PFSK-1 (cell line): ENCODE measurements around the gene MSGN1.

Source experiments
- FOXP2 ChIP-seq: optimal IDR thresholded peaks from 2 replicates; pipeline ENCODE3; 2011; ENCODE audit warnings: borderline replicate concordance, control low read depth, inconsistent platforms; ENCODE audit not compliant: insufficient read depth; ENCODE audit errors: extremely low read length, extremely low read depth
- POLR2AphosphoS5 ChIP-seq: IDR thresholded peaks from 2 replicates; pipeline ENCODE4 v1.6.1; 2012; ENCODE audit warnings: low read depth, mild to moderate bottlenecking, control low read depth, low read length, moderate library complexity
- SIN3A ChIP-seq: IDR thresholded peaks from 2 replicates; pipeline ENCODE4 v1.6.1; 2012; ENCODE audit warnings: mild to moderate bottlenecking, low read length, moderate library complexity, borderline replicate concordance; ENCODE audit not compliant: insufficient read depth
- TAF1 ChIP-seq: IDR thresholded peaks from 2 replicates; pipeline ENCODE4 v1.6.1; 2012; ENCODE audit warnings: low read length, control low read depth, borderline replicate concordance; ENCODE audit not compliant: insufficient read depth
- TF ChIP-seq, protein P1 (sequence below), 2 experiments: IDR thresholded peaks; 2 replicates each; pipeline versions ENCODE4 v1.6.1 to v1.8.0; 2011 to 2012; ENCODE audit warnings: low read depth in 2 of 2, low read length in 2 of 2, control low read depth in 1 of 2, inconsistent platforms in 1 of 2, mild to moderate bottlenecking in 1 of 2, moderate library complexity in 1 of 2; ENCODE audit not compliant: insufficient read depth in 1 of 2

The MSGN1 gene

DNA sequence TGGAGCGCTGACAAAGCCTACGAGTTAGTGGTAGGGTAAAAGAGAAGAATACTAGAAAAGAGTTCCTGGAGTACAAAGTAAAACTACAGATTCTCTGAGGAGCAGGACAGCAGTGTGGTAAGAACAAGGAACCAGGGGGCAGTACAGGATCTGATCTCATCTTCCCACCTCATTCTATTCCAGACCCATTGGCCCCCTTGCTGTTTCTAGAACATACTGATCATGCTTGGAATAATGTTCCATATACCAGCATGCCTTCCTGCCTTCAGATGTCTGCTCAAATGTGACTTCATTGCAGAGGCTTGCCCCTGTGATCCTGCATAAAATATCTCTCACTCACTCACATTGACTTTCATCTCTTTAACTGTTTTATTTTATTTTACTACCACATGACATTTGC is 19.3 kb downstream of the MSGN1 start:
- no peak for TF ChIP-seq TAF1

DNA sequence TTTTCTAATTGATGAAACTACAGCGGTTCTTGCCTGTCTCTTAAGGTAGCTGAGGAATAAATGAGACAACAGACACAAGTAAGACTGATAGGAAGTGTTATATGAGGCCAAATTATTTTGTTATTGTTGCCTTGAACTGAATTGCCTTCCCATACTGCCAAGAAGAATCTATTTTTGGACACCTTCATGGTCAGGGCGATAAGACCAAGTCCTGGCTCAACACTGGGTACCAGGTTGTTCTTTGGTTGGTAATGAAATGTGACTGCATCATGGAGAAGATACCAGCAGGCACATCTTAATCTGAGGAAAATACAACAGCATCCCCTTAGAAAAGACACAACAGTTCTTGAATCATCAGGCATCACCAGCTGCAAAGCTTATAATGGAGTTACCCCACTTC is 23.7 kb downstream of the MSGN1 start:
- TF ChIP-seq SIN3A (no peak), TAF1 (no peak), POLR2AphosphoS5 (no peak), FOXP2 (no peak)
- TF ChIP-seq, protein P1, sequence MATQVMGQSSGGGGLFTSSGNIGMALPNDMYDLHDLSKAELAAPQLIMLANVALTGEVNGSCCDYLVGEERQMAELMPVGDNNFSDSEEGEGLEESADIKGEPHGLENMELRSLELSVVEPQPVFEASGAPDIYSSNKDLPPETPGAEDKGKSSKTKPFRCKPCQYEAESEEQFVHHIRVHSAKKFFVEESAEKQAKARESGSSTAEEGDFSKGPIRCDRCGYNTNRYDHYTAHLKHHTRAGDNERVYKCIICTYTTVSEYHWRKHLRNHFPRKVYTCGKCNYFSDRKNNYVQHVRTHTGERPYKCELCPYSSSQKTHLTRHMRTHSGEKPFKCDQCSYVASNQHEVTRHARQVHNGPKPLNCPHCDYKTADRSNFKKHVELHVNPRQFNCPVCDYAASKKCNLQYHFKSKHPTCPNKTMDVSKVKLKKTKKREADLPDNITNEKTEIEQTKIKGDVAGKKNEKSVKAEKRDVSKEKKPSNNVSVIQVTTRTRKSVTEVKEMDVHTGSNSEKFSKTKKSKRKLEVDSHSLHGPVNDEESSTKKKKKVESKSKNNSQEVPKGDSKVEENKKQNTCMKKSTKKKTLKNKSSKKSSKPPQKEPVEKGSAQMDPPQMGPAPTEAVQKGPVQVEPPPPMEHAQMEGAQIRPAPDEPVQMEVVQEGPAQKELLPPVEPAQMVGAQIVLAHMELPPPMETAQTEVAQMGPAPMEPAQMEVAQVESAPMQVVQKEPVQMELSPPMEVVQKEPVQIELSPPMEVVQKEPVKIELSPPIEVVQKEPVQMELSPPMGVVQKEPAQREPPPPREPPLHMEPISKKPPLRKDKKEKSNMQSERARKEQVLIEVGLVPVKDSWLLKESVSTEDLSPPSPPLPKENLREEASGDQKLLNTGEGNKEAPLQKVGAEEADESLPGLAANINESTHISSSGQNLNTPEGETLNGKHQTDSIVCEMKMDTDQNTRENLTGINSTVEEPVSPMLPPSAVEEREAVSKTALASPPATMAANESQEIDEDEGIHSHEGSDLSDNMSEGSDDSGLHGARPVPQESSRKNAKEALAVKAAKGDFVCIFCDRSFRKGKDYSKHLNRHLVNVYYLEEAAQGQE (IDR thresholded peaks at IDR 0.05; ENCODE audit: insufficient read depth in 1 of 2, low read depth in 2 of 2, low read length in 2 of 2), result no peak

DNA sequence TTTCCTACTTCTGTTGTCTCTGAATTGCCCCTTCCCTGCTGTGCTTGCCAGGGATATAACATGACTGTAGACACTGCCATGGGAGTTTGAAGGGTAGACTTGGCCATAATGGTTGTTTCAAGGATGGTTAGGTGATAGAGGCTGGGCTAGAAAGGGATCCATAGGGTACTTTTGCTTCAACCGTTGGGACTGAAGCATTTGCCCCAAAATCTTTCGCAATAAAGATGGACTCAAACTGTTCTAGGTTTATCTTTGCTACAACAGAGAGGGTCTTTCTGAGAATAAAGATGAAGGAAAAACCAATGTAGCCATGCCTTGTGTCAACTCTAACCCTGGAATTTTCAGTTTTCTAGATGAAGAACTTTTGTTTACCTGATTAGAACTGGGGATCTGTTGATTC is 27.2 kb downstream of the MSGN1 start:
- TF ChIP-seq, protein P1 (IDR thresholded peaks at IDR 0.05; ENCODE audit: insufficient read depth in 1 of 2, low read depth in 2 of 2, low read length in 2 of 2), result no peak
- TF ChIP-seq FOXP2, result no peak
- no peak for TF ChIP-seq SIN3A
- no peak for TF ChIP-seq TAF1
- no peak for TF ChIP-seq POLR2AphosphoS5

DNA sequence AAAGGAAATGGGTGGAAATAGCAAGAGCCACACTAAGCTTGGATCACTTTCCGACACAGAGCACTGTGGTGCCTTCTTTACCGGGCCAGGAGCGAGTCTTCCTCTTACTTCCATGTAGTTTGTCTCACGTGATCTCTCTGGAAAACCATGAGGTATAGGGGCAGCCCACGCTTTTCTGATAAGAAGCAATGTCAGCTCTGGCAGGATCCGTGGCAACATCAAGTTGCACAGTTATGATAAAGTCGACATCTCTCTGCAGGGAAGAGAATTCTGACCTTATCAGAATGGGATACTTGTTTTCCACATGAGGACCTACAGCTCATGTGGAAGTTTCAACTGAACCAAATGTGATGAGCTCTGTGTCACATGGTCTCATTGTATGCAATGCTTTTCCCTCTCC is 29.5 kb downstream of the MSGN1 start:
- no peak for TF ChIP-seq TAF1
- TF ChIP-seq POLR2AphosphoS5, result no peak
- TF ChIP-seq SIN3A, result no peak
- TF ChIP-seq FOXP2, result no peak
- TF ChIP-seq, protein P1 (IDR thresholded peaks at IDR 0.05; ENCODE audit: insufficient read depth in 1 of 2, low read depth in 2 of 2, low read length in 2 of 2), result no peak

DNA sequence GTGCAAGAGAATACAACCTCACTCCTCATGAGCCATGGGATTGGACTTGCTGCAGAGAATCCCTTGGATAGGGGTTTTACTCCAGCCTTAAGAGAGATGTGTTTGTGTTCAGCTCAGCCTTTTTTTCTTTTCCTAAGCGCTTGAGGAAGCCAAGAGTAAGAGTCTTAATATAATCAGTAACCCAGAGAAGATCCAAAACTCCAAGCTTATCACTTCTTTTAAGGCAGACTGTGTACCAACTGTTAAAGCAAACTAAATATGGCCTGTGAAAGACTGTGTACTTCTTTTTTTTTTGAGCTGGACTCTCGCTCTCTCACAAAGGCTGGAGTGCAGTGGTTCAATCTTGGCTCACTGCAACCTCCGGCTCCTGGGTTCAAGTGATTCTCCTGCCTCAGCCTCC is 30.4 kb downstream of the MSGN1 start:
- TF ChIP-seq TAF1, result no peak
- no peak for TF ChIP-seq SIN3A
- TF ChIP-seq POLR2AphosphoS5, result no peak
- TF ChIP-seq, protein P1 (IDR thresholded peaks at IDR 0.05; ENCODE audit: insufficient read depth in 1 of 2, low read depth in 2 of 2, low read length in 2 of 2), result no peak
- TF ChIP-seq FOXP2, result no peak
